Measurements from ENCODE around the gene LARGE1.

GRCh38 chr22:33569559-33569958 lies 350.7 kb downstream of the LARGE1 start:
- TF ChIP-seq CTCF (IDR thresholded peaks at IDR 0.05), result no peak
- no peak for TF ChIP-seq POLR2AphosphoS5 (IDR thresholded peaks at IDR 0.05)
